ENCODE measurements around the gene BCAS4.

- TF ChIP-seq CTCF (IDR thresholded peaks at IDR 0.05; ENCODE audit: insufficient read depth, low read depth, low read length) = no peak
- no peak for TF ChIP-seq EZH2 (IDR thresholded peaks at IDR 0.05; ENCODE audit: insufficient read depth, low read length)
Measured at GRCh38 chr20:50865114-50865513, 70.3 kb downstream of the BCAS4 start.
